CD8-positive, alpha-beta memory T cell (primary cell): ENCODE measurements around the gene SSBP3. TPM values are rescaled to one million over a fixed set of nuclear protein-coding genes. Genes with fewer than 3 reads are reported as not detected.

Experiments used
- CTCF ChIA-PET: fragments of 350-600 bp; sonication (Branson Sonifier 250); formaldehyde crosslinking; loops from one replicate; lab custom pipeline; 2021; ENCODE audit warnings: antibody characterized with exemption; lab: Charles Lee
- POLR2A ChIA-PET: fragments of 350-600 bp; sonication (Branson Sonifier 250); formaldehyde crosslinking; loops from one replicate; lab custom pipeline; 2021; ENCODE audit warnings: antibody characterized with exemption; lab: Charles Lee
- DNase-seq, 5 donors: peaks; one replicate each; pipeline versions ENCODE4 v3.0.0 to v3.0.0-alpha.2; 2020 to 2022; ENCODE audit warnings: mixed read lengths in 1 of 5
- H3K27ac ChIP-seq: one replicate; pipeline ENCODE4 v1.7.0; 2013; ENCODE audit warnings: low read depth, mild to moderate bottlenecking, low read length, moderate library complexity
- H3K27me3 ChIP-seq: 2 replicates; pipeline ENCODE4 v1.7.0; 2013; ENCODE audit warnings: low read length, mild to moderate bottlenecking; ENCODE audit not compliant: insufficient read depth, poor library complexity, severe bottlenecking
- H3K36me3 ChIP-seq: 2 replicates; pipeline ENCODE4 v1.7.0; 2013; ENCODE audit warnings: mild to moderate bottlenecking, low read length, moderate library complexity; ENCODE audit not compliant: insufficient read depth
- H3K4me1 ChIP-seq: 2 replicates; pipeline ENCODE4 v1.7.0; 2013; ENCODE audit warnings: mild to moderate bottlenecking, low read length, moderate library complexity; ENCODE audit not compliant: insufficient read depth
- H3K4me3 ChIP-seq: 2 replicates; pipeline ENCODE4 v1.7.0; 2013; ENCODE audit warnings: mild to moderate bottlenecking, low read length
- H3K9me3 ChIP-seq: 2 replicates; pipeline ENCODE4 v1.7.0; 2013; ENCODE audit warnings: mild to moderate bottlenecking, low read length
- H3K27ac Mint-ChIP-seq, 8 donors: one replicate each; pipeline ENCODE4 v1.8.0; 2020 to 2021; ENCODE audit warnings: mixed read lengths in 8 of 8, mild to moderate bottlenecking in 6 of 8, inconsistent platforms in 3 of 8, moderate library complexity in 3 of 8
- H3K27me3 Mint-ChIP-seq, 2 donors: one replicate each; pipeline ENCODE4 v1.8.0; 2020 to 2021; ENCODE audit warnings: mixed read lengths in 2 of 2, mild to moderate bottlenecking in 1 of 2, moderate library complexity in 1 of 2
- H3K36me3 Mint-ChIP-seq, 3 donors: one replicate each; pipeline ENCODE4 v1.8.0; 2020 to 2021; ENCODE audit warnings: mixed read lengths in 3 of 3, inconsistent platforms in 1 of 3, mild to moderate bottlenecking in 1 of 3
- H3K4me1 Mint-ChIP-seq, 3 donors: one replicate each; pipeline ENCODE4 v1.8.0; 2020 to 2021; ENCODE audit warnings: mixed read lengths in 3 of 3, inconsistent platforms in 1 of 3, mild to moderate bottlenecking in 1 of 3
- H3K4me3 Mint-ChIP-seq, 7 donors: one replicate each; pipeline ENCODE4 v1.8.0; 2020 to 2021; ENCODE audit warnings: mixed read lengths in 7 of 7, mild to moderate bottlenecking in 6 of 7, moderate library complexity in 4 of 7, inconsistent platforms in 2 of 7
- H3K9me3 Mint-ChIP-seq, 5 donors: one replicate each; pipeline ENCODE4 v1.8.0; 2020 to 2022; ENCODE audit warnings: mixed read lengths in 5 of 5, mild to moderate bottlenecking in 3 of 5, moderate library complexity in 2 of 5, inconsistent platforms in 1 of 5
- polyA plus RNA-seq: library from polyadenylated mRNA; unstranded; fragments of 300-500 nt; fragmentation: Illumina TruSeq; gene quantifications from one replicate; pipeline ENCODE4 v1.2.3, GENCODE V29; 2021
- total RNA-seq, 2 experiments: library from RNA; stranded (reverse); gene quantifications; one replicate each; pipeline ENCODE4 v1.2.3, GENCODE V29; 2021

SSBP3 gene
- total and polyA plus RNA-seq, 3 experiments from 2014 or later, result 17.6 to 52.7 (median 41.6) TPM

DNA sequence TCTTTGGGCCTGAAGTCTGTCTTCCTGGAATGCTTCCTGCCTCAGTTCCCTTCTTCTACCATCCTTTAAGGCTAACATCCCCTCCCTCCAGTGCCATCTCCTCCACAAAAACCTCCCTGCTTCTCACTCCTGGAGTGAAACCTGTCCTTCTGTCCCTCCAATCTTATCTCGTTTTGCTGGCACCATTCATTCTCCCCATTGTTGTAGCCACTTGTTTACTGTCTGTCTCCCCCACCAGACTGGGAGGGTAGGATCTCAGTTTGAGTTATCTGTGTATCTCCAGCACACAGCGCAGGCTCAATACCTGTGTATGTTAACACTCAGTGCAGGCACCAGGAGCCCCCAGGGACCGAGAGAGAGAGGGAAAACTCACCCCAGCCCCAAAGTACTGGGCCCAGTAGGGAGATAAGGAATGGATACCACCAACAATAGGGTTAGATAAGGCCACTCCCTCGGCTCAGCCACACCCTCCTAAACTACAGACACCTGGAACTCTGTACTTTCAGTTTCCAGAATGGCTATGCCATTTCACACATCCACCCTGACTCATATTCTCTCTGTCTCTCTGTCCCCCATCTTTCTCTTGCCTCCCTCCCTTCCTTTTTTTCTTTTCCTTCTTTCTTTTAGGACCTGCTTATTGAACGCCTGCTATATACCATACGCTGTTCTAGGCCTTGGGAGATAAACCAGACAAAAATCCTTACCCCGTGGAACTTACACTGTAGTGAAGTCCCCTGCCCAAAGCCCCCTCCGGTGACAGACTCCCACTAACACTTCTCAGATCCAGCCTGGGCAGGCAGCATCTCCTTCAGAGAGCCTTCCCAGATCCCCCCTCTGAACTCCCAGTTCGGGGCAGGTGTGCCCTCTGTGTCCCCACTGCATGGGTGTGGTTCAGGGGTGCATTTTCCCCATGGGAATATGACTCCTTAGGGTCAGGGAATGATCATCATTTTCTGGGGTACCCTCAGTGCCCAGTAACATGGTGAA lies 3.3 kb upstream of the SSBP3 start:
- peak overlapping the region; percentile 69 for H3K27ac ChIP-seq
- Mint-ChIP-seq H3K36me3 (peaks cover 0 to 6% (median 2%) of the 10 kb centered on the region in 3 donors), H3K27me3 (peaks cover 5% of the 10 kb centered on the region in 2 donors), H3K27ac (peak overlapping the region; percentile 14 to 98 (median 89)), H3K4me3 (peak overlapping the region; percentile 42 to 99 (median 55)), H3K4me1 (peaks cover 39 to 46% (median 44%) of the 10 kb centered on the region in 3 donors), H3K9me3 (no peaks in the 10 kb centered on the region)
- DNase-seq, result peak in 1 of 5 donors; percentile 16
- peak overlapping the region; percentile 34 for H3K4me3 ChIP-seq
- H3K36me3 ChIP-seq, result no peaks in the 10 kb centered on the region
- no peaks in the 10 kb centered on the region for H3K27me3 ChIP-seq
- ChIA-PET POLR2A (no interaction called here), CTCF (interaction anchor here (1.0 to 1.2 kb wide), 2 partner anchors 78 to 80 kb away, joined by 4 read pairs; no protein-coding TSS in a partner anchor)
- H3K9me3 ChIP-seq, result no peaks in the 10 kb centered on the region
- peaks cover 46% of the 10 kb centered on the region for H3K4me1 ChIP-seq

DNA sequence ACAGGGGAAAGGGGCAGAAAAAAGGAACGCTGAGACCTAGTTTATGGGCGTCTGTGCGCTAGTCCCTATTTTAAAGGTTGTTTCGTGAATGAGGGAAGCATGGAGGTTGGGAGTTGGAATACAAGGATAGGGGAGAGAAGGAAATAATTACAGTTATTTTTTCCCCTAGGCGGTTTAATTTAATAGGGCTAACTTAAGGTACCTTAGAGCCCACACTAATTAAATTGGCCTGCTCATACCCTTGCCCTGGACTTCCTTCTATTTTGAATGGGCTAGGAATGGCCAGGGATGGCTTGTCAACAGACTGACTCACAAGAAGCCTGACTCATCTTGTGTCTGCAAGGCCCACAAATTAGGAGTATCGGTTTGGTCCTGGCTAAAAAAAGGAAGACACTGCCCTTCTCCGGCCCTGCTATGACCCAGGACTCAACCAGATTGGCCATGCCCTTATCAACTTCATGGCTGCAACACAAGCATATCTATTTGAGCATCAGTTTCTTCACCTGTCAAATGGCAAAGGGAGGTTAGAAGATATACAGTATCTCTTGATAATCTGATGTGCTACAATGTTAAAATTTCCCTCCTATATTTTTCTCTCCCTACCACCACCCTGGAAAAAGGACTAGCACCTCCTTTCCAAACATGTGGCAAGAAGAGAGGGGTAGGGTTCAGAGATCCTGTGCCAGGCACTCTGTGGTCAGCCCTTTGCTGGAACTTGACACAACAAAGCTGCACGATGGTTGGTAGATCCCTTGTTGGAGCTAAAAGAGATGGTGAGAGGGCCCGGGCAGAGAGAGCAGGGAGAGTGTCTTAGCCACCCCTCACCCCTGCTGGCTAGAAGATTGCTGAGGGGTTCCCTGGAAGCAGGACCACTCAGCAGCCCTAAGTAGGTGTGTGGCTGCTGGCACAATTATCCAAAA lies 2.2 kb upstream of the SSBP3 start:
- POLR2A ChIA-PET, result interaction anchor here (0.8 to 2.3 kb wide), 4 partner anchors 67 to 358 kb away, joined by 3 to 63 read pairs (median 4); no protein-coding TSS in a partner anchor
- Histone ChIP-seq H3K4me3 (peak overlapping the region; percentile 64), H3K27ac (peak overlapping the region; percentile 84), H3K36me3 (no peaks in the 10 kb centered on the region), H3K27me3 (no peaks in the 10 kb centered on the region), H3K4me1 (peaks cover 52% of the 10 kb centered on the region), H3K9me3 (no peaks in the 10 kb centered on the region)
- Mint-ChIP-seq H3K27me3 (peaks cover 0 to 5% of the 10 kb centered on the region in 2 donors), H3K9me3 (no peaks in the 10 kb centered on the region), H3K4me3 (peak overlapping the region; percentile 95 to 99 (median 97)), H3K36me3 (peaks cover 0 to 11% (median 2%) of the 10 kb centered on the region in 3 donors), H3K4me1 (peaks cover 46 to 54% (median 47%) of the 10 kb centered on the region in 3 donors), H3K27ac (peak overlapping the region; percentile 91 to 97 (median 94))
- no peak for DNase-seq
- CTCF ChIA-PET, result interaction anchor here (0.8 to 5.7 kb wide), 8 partner anchors 10 to 357 kb away, joined by 3 to 71 read pairs (median 4); partner anchors contain the start of genes CYB5RL and MRPL37

DNA sequence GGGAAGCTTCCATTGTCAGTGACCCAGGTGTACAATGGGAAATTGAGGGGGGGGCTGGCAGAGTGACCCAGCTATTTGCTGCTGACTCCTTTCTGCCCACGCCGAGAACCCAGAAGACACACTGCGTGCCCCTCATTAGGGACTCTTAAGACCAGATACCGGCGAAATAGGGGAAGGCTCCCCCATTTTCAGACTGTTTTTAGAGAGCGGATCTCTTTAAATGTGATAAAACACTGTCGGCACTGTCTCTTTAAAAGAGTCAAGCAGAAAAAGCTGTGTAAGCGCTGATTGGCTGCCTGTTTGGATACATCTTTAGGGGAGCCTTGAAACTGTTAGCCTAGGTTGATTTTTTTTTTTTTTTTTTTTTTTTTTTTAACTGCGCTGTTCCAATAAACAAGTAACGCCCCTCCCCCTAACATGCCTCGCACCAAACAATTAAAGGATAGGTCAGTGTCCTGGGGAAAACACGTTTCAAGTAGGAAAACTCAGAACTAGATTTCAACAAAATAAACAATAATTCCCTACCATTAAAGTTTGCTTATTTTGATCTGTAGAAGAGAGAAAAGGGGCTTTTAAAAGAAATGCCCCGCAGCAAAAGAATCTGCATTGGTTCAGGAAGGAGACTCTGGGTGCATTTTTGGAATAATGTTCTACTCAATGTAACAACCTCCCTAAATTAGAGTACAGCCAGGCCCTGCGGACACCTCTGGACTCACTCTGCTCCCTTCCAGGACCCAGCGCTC lies 1.4 kb upstream of the SSBP3 start:
- Histone ChIP-seq H3K4me1 (peaks cover 57% of the 10 kb centered on the region), H3K27me3 (no peaks in the 10 kb centered on the region), H3K36me3 (no peaks in the 10 kb centered on the region), H3K27ac (peak overlapping the region; percentile 84), H3K4me3 (peak overlapping the region; percentile 64), H3K9me3 (no peaks in the 10 kb centered on the region)
- peak overlapping the region; percentile 95 to 99 (median 97) for H3K4me3 Mint-ChIP-seq
- CTCF ChIA-PET, result interaction anchor here (0.7 to 5.7 kb wide), 10 partner anchors 11 to 356 kb away, joined by 3 to 71 read pairs (median 4); partner anchors contain the start of genes CYB5RL and MRPL37
- no peaks in the 10 kb centered on the region for H3K9me3 Mint-ChIP-seq
- H3K27ac Mint-ChIP-seq, result peak overlapping the region; percentile 91 to 98 (median 94)
- H3K27me3 Mint-ChIP-seq, result peaks cover 0 to 5% of the 10 kb centered on the region in 2 donors
- POLR2A ChIA-PET, result interaction anchor here (0.6 to 2.3 kb wide), 9 partner anchors 68 to 357 kb away, joined by 3 to 63 read pairs (median 5); no protein-coding TSS in a partner anchor
- peaks cover 0 to 19% (median 2%) of the 10 kb centered on the region in 3 donors for H3K36me3 Mint-ChIP-seq
- peak; percentile 50 to 81 (median 79) for DNase-seq
- H3K4me1 Mint-ChIP-seq, result peaks cover 49 to 56% (median 51%) of the 10 kb centered on the region in 3 donors

DNA sequence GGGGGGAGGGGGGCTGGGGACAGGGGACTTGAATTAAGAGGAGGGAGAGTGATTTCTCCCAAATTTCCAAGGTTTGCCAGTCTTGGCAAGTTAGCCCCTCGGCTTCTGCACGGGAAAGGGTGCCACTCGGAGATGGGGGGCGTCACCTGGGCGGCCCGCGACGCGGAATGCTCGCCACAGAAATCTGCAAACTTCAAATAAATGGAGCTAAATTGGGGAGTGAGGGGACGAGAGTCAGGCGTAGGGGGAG lies 885 bp upstream of the SSBP3 start:
- peak overlapping the region; percentile 91 to 98 (median 94) for H3K27ac Mint-ChIP-seq
- H3K4me3 ChIP-seq, result peak overlapping the region; percentile 64

DNA sequence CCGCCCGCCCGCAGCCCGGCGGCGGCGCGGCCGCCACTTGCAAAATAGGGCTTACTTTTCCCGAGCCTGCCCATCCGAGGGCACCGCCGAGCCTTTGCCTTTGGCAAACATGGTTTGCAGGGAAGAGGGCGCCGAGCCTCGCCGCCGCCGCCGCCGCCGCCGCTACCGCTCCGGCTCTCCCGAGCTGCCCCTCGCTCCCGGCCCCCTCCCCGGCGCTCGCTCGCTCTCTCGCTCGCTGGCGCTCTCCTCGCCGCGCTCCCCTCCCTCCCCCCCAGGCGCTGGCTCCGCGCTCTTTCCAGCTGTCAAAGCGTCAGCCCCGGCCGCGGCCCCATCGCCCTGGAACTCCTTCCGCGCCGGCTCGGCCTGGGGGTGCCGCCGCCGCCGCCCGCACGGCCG lies 298 bp downstream of the SSBP3 start:
- H3K9me3 ChIP-seq, result no peaks in the 10 kb centered on the region
- no peak overlapping the region for H3K27ac Mint-ChIP-seq
- H3K36me3 ChIP-seq, result peaks cover 8% of the 10 kb centered on the region
- CTCF ChIA-PET, result interaction anchor here (1.0 to 5.7 kb wide), 5 partner anchors 75 to 206 kb away, joined by 3 to 71 read pairs (median 8); partner anchors contain the start of genes CYB5RL and MRPL37
- DNase-seq, result no peak
- peaks cover 67% of the 10 kb centered on the region for H3K4me1 ChIP-seq
- H3K9me3 Mint-ChIP-seq, result no peaks in the 10 kb centered on the region
- no peak overlapping the region for H3K27ac ChIP-seq
- peak overlapping the region in 6 of 7 donors; percentile 15 to 95 (median 60) for H3K4me3 Mint-ChIP-seq
- peaks cover 65 to 73% (median 68%) of the 10 kb centered on the region in 3 donors for H3K4me1 Mint-ChIP-seq
- peaks cover 0 to 5% of the 10 kb centered on the region in 2 donors for H3K27me3 Mint-ChIP-seq
- H3K4me3 ChIP-seq, result no peak overlapping the region
- H3K27me3 ChIP-seq, result no peaks in the 10 kb centered on the region
- peaks cover 5 to 35% (median 12%) of the 10 kb centered on the region in 3 donors for H3K36me3 Mint-ChIP-seq
- POLR2A ChIA-PET, result interaction anchor here (1.0 to 2.3 kb wide), 3 partner anchors 71 to 206 kb away, joined by 4 to 63 read pairs (median 4); partner anchors contain the start of genes CYB5RL and MRPL37

More for the DNA sequence above, 885 bp upstream of the SSBP3 start:
- Histone ChIP-seq H3K36me3 (no peaks in the 10 kb centered on the region), H3K9me3 (no peaks in the 10 kb centered on the region), H3K27me3 (no peaks in the 10 kb centered on the region), H3K4me1 (peaks cover 60% of the 10 kb centered on the region), H3K27ac (peak overlapping the region; percentile 84)
- Mint-ChIP-seq H3K4me3 (peak overlapping the region; percentile 95 to 99 (median 97)), H3K4me1 (peaks cover 54 to 61% (median 56%) of the 10 kb centered on the region in 3 donors), H3K36me3 (peaks cover 0 to 23% (median 2%) of the 10 kb centered on the region in 3 donors), H3K27me3 (peaks cover 0 to 5% of the 10 kb centered on the region in 2 donors), H3K9me3 (no peaks in the 10 kb centered on the region)
- ChIA-PET CTCF (interaction anchor here (0.7 to 5.7 kb wide), 10 partner anchors 12 to 356 kb away, joined by 3 to 71 read pairs (median 4); partner anchors contain the start of genes CYB5RL and MRPL37), POLR2A (interaction anchor here (0.6 to 2.3 kb wide), 9 partner anchors 68 to 356 kb away, joined by 3 to 63 read pairs (median 5); no protein-coding TSS in a partner anchor)
- DNase-seq, result no peak

DNA sequence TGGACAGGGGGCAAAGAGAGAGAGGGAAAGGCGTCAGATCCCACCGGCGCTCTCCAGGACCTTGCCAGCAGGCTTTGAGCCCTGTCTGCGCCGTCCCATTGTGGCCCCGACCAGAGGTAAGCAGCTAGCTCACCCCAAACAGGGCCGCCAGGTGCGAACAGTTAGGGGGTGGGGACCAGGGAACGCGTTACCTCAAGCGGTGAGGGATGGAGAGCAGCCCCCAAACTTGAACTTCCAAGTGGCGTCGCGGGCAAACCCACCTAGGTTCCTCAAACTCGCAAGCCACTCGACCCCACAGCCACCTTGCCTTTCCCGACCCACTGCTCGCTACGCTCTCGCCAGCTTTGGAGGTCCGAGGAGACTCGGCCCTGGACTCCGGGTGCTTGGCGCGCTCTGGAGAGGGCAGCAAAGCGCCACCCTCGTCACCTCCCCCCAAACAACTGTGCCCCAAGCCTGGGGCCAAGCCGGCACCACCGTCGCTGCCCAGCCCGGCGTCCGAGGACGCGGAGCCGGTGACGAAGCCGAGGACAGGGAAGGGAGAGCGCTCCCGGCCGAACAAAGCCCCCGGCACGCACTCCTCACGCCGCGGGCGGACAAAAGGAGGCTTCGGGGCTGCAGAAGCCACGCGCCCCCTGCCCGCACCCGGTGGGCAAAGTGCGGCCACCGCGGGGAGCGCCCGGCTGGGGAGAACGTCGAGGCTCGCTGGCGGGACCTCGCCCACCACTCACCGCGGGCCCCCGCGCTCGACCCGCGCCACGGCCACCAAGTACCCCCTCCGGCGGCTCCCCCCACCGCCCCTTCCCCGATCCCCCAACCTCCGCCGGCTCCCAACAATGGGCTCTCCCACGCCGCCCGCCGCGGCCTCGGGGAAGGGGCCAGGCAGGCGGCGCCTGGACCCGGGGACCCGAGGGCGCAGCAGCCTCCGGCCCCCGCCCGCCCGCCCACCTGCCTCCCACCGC lies 976 bp downstream of the SSBP3 start:
- Histone ChIP-seq H3K27ac (peak overlapping the region; percentile 52), H3K36me3 (peaks cover 12% of the 10 kb centered on the region), H3K4me3 (peak overlapping the region; percentile 48), H3K9me3 (no peaks in the 10 kb centered on the region), H3K4me1 (peaks cover 65% of the 10 kb centered on the region), H3K27me3 (no peaks in the 10 kb centered on the region)
- H3K27ac Mint-ChIP-seq, result peak overlapping the region in 6 of 8 donors; percentile 17 to 90 (median 77)
- peaks cover 0 to 5% of the 10 kb centered on the region in 2 donors for H3K27me3 Mint-ChIP-seq
- POLR2A ChIA-PET, result interaction anchor here (0.5 to 0.9 kb wide), 3 partner anchors 11 to 133 kb away, joined by 3 to 7 read pairs (median 5); no protein-coding TSS in a partner anchor
- peak in 1 of 5 donors; percentile 19 for DNase-seq
- H3K4me3 Mint-ChIP-seq, result peak overlapping the region; percentile 83 to 96 (median 89)
- CTCF ChIA-PET, result interaction anchor here (1.2 to 5.7 kb wide), 3 partner anchors 82 to 94 kb away, joined by 3 to 71 read pairs (median 20); no protein-coding TSS in a partner anchor
- peaks cover 5 to 42% (median 19%) of the 10 kb centered on the region in 3 donors for H3K36me3 Mint-ChIP-seq
- H3K9me3 Mint-ChIP-seq, result no peaks in the 10 kb centered on the region
- peaks cover 72 to 76% (median 74%) of the 10 kb centered on the region in 3 donors for H3K4me1 Mint-ChIP-seq
